Measurements from ENCODE around the gene RGL2.
"Not testable (repeated sequence)": the region's sequence is repeated elsewhere in the genome, so short reads cannot be mapped to it uniquely, and the experiment has no call there.

Gene RGL2

GRCh38 chr6:33294086-33294823 lies 4.5 kb downstream of the RGL2 start:
- DNase-seq (ENCODE audit: low spot score): no peak

- no peak for DNase-seq (ENCODE audit: low spot score)
Observed at GRCh38 chr6:33292996-33293682, 5.6 kb downstream of the RGL2 start.

- DNase-seq (ENCODE audit: low spot score): no peak
Observed at GRCh38 chr6:33290459-33290858, 8.3 kb downstream of the RGL2 start.

- no peak for DNase-seq (ENCODE audit: low spot score)
Observed at GRCh38 chr6:33289784-33290315, 8.9 kb downstream of the RGL2 start.

- DNase-seq (ENCODE audit: low spot score): peak; percentile 87
Observed at GRCh38 chr6:33288921-33289783, 9.6 kb downstream of the RGL2 start, which contains the start of the genes PFDN6 and WDR46. Gene PFDN6, plus strand, starts transcription at chr6:33289601. Its CDS starts 256 bp downstream, at chr6:33289857. Gene WDR46, minus strand, starts transcription at chr6:33289239. Its CDS starts 69 bp downstream, at chr6:33289170.

- no peak for DNase-seq (ENCODE audit: low spot score)
Observed at GRCh38 chr6:33288141-33288920, 10.4 kb downstream of the RGL2 start.

GRCh38 chr6:33286946-33287914 lies 11.5 kb downstream of the RGL2 start:
- no peak for DNase-seq (ENCODE audit: low spot score)

- DNase-seq (ENCODE audit: low spot score): not testable (repeated sequence)
Observed at GRCh38 chr6:33285214-33285613, 13.5 kb downstream of the RGL2 start.

GRCh38 chr6:33280539-33280938 lies 18.2 kb downstream of the RGL2 start:
- DNase-seq (ENCODE audit: low spot score): no peak

GRCh38 chr6:33279971-33280511 lies 18.7 kb downstream of the RGL2 start:
- peak; percentile 77 for DNase-seq (ENCODE audit: low spot score)

GRCh38 chr6:33279257-33279695 lies 19.5 kb downstream of the RGL2 start:
- DNase-seq (ENCODE audit: low spot score): no peak

- DNase-seq (ENCODE audit: low spot score): no peak
Observed at GRCh38 chr6:33278810-33279209, 19.9 kb downstream of the RGL2 start.

- no peak for DNase-seq (ENCODE audit: low spot score)
Observed at GRCh38 chr6:33278392-33278741, 20.4 kb downstream of the RGL2 start.

GRCh38 chr6:33277663-33278391 lies 20.9 kb downstream of the RGL2 start:
- DNase-seq (ENCODE audit: low spot score): no peak

- DNase-seq (ENCODE audit: low spot score): peak; percentile 31
Observed at GRCh38 chr6:33276864-33277662, 21.7 kb downstream of the RGL2 start, which contains the start of gene B3GALT4. Gene B3GALT4, plus strand, starts transcription at chr6:33277123. Its CDS starts 297 bp downstream, at chr6:33277420.

- no peak for DNase-seq (ENCODE audit: low spot score)
Observed at GRCh38 chr6:33276581-33276863, 22.2 kb downstream of the RGL2 start.

- DNase-seq (ENCODE audit: low spot score): not testable (repeated sequence)
Observed at GRCh38 chr6:33275795-33276580, 22.8 kb downstream of the RGL2 start.
